Aorta (tissue), 5 donors: ENCODE data around the gene NKAPL. TPM values are rescaled to one million over a fixed set of nuclear protein-coding genes. Genes with fewer than 3 reads are reported as not detected.
"Not testable (repeated sequence)": the region's sequence is repeated elsewhere in the genome, so short reads cannot be mapped to it uniquely, and the experiment has no call there.

Experiments
- ATAC-seq: fragments of 200-7000 bp; cut with Tn5 transposase; one replicate; pipeline ENCODE4 v1.9.1; 2022; ENCODE audit warnings: moderate library complexity; ENCODE audit not compliant: low FRiP score
- DNase-seq, 2 donors: peaks; one replicate each; pipeline ENCODE4 v3.0.0-alpha.2; 2020
- H3K27ac ChIP-seq, 2 donors: one replicate each; pipeline ENCODE4 v1.5.1; 2013; ENCODE audit warnings: low read length in 2 of 2, mild to moderate bottlenecking in 2 of 2, moderate library complexity in 2 of 2, control low read depth in 1 of 2, inconsistent platforms in 1 of 2, low read depth in 1 of 2
- H3K27me3 ChIP-seq, 2 donors: one replicate each; pipeline ENCODE4 v1.6.1; 2013; ENCODE audit warnings: control low read depth in 1 of 2, low read length in 1 of 2, mild to moderate bottlenecking in 1 of 2, moderate library complexity in 1 of 2; ENCODE audit not compliant: insufficient read depth in 2 of 2, control insufficient read depth in 1 of 2
- H3K36me3 ChIP-seq, 2 donors: one replicate each; pipeline ENCODE4 v1.6.1; 2013; ENCODE audit warnings: control low read depth in 1 of 2, low read length in 1 of 2, mild to moderate bottlenecking in 1 of 2; ENCODE audit not compliant: insufficient read depth in 2 of 2, control insufficient read depth in 1 of 2
- H3K4me1 ChIP-seq, 2 donors: one replicate each; pipeline ENCODE4 v1.6.1; 2013; ENCODE audit warnings: low read length in 2 of 2, control low read depth in 1 of 2, mild to moderate bottlenecking in 1 of 2, moderate library complexity in 1 of 2; ENCODE audit not compliant: insufficient read depth in 2 of 2, control insufficient read depth in 1 of 2
- H3K4me3 ChIP-seq, 2 donors: one replicate each; pipeline ENCODE4 v1.5.1; 2013; ENCODE audit warnings: low read length in 2 of 2, control low read depth in 1 of 2, mild to moderate bottlenecking in 1 of 2
- H3K9me3 ChIP-seq: one replicate; pipeline ENCODE4 v1.6.1; 2013; ENCODE audit warnings: mild to moderate bottlenecking, low read length; ENCODE audit not compliant: control insufficient read depth
- WGBS, 2 donors: extraction: QIAGEN DNeasy Blood & Tissue Kit; methylation state at CpG; one replicate each; pipeline ENCODE4 v1.1.7; 2013; 5-methylcytosine and 5-hydroxymethylcytosine counted together
- intact Hi-C, 2 donors: fragments of 100-400 bp; cut with DNase I; formaldehyde crosslinking; loops; one replicate each; pipeline versions ENCODE4 v1.14.2 to v1.15.0; 2022
- polyA plus RNA-seq, 2 donors: library from polyadenylated mRNA; stranded (reverse); fragments of 200-250 nt; gene quantifications; one replicate each; pipeline ENCODE4 v1.2.3, GENCODE V29; 2013
- total RNA-seq, 2 donors: library from RNA; stranded (reverse); fragmentation: NEBNext Ultra II Directional; extraction: Animal tissue kit (Norgen Biotek cat#: 25700); gene quantifications; one replicate each; pipeline ENCODE4 v1.2.1, GENCODE V29; 2021
- donor health status: healthy with polysubstance abuse.
- donor health status: Bipolar disorder and iron deficiency.
- donor health status: DM: no; HTN: no; CAD: no.
- donor health status: DM: no; HTN: no; CAD: no.
- donor health status: DM: yes; HTN: yes; CAD: no.

Gene NKAPL
- total and polyA plus RNA-seq, 4 donors, result 1.6 to 4.3 (median 2.6) TPM

GRCh38 chr6:28303570-28303969 lies 44.5 kb downstream of the NKAPL start:
- no peaks in the 10 kb centered on the region for H3K4me1 ChIP-seq
- DNase-seq (no peak), ATAC-seq (no peak)
- H3K9me3 ChIP-seq, result no peaks in the 10 kb centered on the region
- H3K27ac ChIP-seq, result no peak overlapping the region
- intact Hi-C loops, result no loop called here
- no peak overlapping the region for H3K4me3 ChIP-seq
- 93 to 96% methylated on average over 3 of the region's 3 CpGs for WGBS, 2 donors
- H3K36me3 ChIP-seq, result peaks cover 1 to 4% of the 10 kb centered on the region in 2 donors
- no peaks in the 10 kb centered on the region for H3K27me3 ChIP-seq

GRCh38 chr6:28306363-28306762 lies 47.3 kb downstream of the NKAPL start:
- H3K9me3 ChIP-seq, DNase-seq, H3K4me3 ChIP-seq, ATAC-seq, intact Hi-C loops, H3K27me3 ChIP-seq, H3K36me3 ChIP-seq, H3K4me1 ChIP-seq, H3K27ac ChIP-seq: not testable (repeated sequence)

Other genes starting within 250 kb of the NKAPL start
- gene ZNF165, start 178.7 kb upstream of the NKAPL start, total RNA-seq, result under 1 TPM; 0.24 to 0.42 TPM
- gene ZNF165, start 178.7 kb upstream of the NKAPL start, polyA plus RNA-seq, result 1 to 10 TPM in 1 of 2 donors, under 1 TPM in 1; 0.61 to 2.1 TPM
- 1 to 10 TPM; 4.4 to 5.0 TPM for gene ZSCAN16, start 134.7 kb upstream of the NKAPL start, total RNA-seq
- 1 to 10 TPM; 4.5 to 7.3 TPM for gene ZSCAN16, start 134.7 kb upstream of the NKAPL start, polyA plus RNA-seq
- 10 to 100 TPM; 20.7 to 31.8 TPM for gene ZKSCAN8, start 117.4 kb upstream of the NKAPL start, total RNA-seq
- 10 to 100 TPM in 1 of 2 donors, 1 to 10 TPM in 1; 2.3 to 12.5 TPM for gene ZKSCAN8, start 117.4 kb upstream of the NKAPL start, polyA plus RNA-seq
- 10 to 100 TPM; 15.4 to 18.5 TPM for gene ZSCAN9, start 34.0 kb upstream of the NKAPL start, total RNA-seq
- 10 to 100 TPM in 1 of 2 donors, 1 to 10 TPM in 1; 4.4 to 14.0 TPM for gene ZSCAN9, start 34.0 kb upstream of the NKAPL start, polyA plus RNA-seq
- 1 to 10 TPM; 4.0 to 6.8 TPM for gene ZKSCAN4, start 7.0 kb upstream of the NKAPL start, total RNA-seq
- 1 to 10 TPM; 2.5 to 3.6 TPM for gene ZKSCAN4, start 7.0 kb upstream of the NKAPL start, polyA plus RNA-seq
- gene ZSCAN26, start 7.8 kb downstream of the NKAPL start, total RNA-seq, result 10 to 100 TPM; 15.7 to 22.8 TPM
- 10 to 100 TPM; 15.9 to 16.1 TPM for gene ZSCAN26, start 7.8 kb downstream of the NKAPL start, polyA plus RNA-seq
- 1 to 10 TPM; 6.2 to 6.7 TPM for gene PGBD1, start 22.3 kb downstream of the NKAPL start, total RNA-seq
- 1 to 10 TPM; 3.5 to 7.2 TPM for gene PGBD1, start 22.3 kb downstream of the NKAPL start, polyA plus RNA-seq
- 10 to 100 TPM in 1 of 2 donors, 1 to 10 TPM in 1; 8.3 to 10.9 TPM for gene ZSCAN31, start 76.9 kb downstream of the NKAPL start, total RNA-seq
- 1 to 10 TPM; 4.4 to 7.6 TPM for gene ZSCAN31, start 76.9 kb downstream of the NKAPL start, polyA plus RNA-seq
- gene ZKSCAN3, start 90.7 kb downstream of the NKAPL start, total RNA-seq, result 1 to 10 TPM; 4.2 to 8.6 TPM
- 1 to 10 TPM in 1 of 2 donors, under 1 TPM in 1; 0.50 to 2.7 TPM for gene ZKSCAN3, start 90.7 kb downstream of the NKAPL start, polyA plus RNA-seq
- gene ZSCAN12, start 140.4 kb downstream of the NKAPL start, total RNA-seq, result 1 to 10 TPM; 5.0 to 7.0 TPM
- gene ZSCAN12, start 140.4 kb downstream of the NKAPL start, polyA plus RNA-seq, result 1 to 10 TPM; 2.3 to 3.3 TPM
- gene ZSCAN23, start 184.2 kb downstream of the NKAPL start, total RNA-seq, result 1 to 10 TPM; 2.9 to 4.5 TPM
- 1 to 10 TPM in 1 of 2 donors, under 1 TPM in 1; 0.82 to 1.5 TPM for gene ZSCAN23, start 184.2 kb downstream of the NKAPL start, polyA plus RNA-seq